GM11168 (cell line): Measurements from ENCODE around the gene ZNF716.
"Not testable (repeated sequence)": the region's sequence is repeated elsewhere in the genome, so short reads cannot be mapped to it uniquely, and the experiment has no call there.

Experiments used
- in situ Hi-C: fragments of 300-500 bp; cut with MboI; formaldehyde crosslinking; loops from one replicate; pipeline ENCODE4 v1.12.0; 2022; ENCODE audit warnings: low sequenced_read_pairs; ENCODE audit not compliant: unreplicated experiment

ZNF716 gene

GRCh38 chr7:57425969-57426628 is 23.9 kb upstream of the ZNF716 start:
- in situ Hi-C loops, result no loop called here

- in situ Hi-C loops, result no loop called here
Observed at GRCh38 chr7:57426629-57427003, 23.4 kb upstream of the ZNF716 start.

DNA sequence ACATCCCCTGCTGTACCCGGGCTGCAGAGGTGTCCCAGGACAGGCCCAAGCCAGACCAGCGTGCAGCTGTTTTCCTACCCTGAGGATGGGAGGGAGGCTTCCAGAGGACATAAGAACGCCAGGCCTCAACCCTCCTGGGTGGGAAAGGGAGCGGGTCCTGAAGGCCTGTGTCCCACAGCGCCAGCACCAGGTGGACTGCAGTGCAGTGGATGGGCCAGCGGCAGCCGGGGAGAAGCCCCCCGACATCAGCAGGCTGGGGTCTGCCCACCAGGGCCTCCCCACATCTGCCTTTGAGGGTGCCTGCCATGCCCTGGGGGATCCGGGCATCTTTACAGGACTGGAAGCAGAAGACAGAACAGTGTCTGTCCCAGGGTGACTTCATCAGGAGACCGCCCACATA is 22.8 kb upstream of the ZNF716 start:
- in situ Hi-C loops, result no loop called here

DNA sequence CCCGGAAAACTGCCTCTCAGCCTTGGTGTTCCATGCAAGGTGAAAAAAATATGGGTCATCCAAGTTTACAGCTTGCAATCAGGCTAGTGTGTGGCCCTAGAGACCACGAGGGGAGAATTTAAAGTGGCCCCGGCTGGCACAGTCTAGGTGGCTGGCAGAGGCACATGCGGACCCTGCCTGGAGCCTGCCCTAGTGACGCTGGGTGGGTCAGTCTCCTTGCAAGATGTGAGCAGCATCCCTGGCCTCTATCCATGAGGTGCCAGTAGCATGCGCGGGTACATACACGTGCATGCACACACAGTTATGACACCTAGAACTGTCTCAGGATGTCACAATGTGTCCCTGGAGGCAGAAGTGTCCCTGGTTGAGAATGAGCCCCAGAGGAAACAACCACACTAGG is 22.4 kb upstream of the ZNF716 start:
- in situ Hi-C loops, result no loop called here

DNA sequence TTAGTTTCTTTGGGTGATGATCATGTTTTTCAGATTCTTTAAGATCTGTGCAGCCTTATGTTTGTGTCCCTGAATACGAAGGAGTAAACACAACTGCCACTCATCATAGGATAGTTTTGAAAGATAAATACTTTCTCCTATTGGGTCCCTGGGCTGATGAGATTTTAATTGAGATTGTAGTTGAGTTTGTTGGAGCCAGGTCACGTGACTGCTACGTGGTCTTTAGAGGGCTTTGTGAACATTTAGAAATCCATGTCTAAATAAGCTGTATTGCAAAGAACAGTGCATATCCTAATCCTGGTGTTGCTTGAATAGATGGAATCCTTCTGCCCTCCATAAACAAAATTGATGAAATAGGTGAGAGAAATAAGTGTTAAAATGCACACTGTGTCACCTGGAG is 17.4 kb upstream of the ZNF716 start:
- in situ Hi-C loops, result no loop called here

- in situ Hi-C loops, result no loop called here
Observed at GRCh38 chr7:57437581-57437980, 12.4 kb upstream of the ZNF716 start.

DNA sequence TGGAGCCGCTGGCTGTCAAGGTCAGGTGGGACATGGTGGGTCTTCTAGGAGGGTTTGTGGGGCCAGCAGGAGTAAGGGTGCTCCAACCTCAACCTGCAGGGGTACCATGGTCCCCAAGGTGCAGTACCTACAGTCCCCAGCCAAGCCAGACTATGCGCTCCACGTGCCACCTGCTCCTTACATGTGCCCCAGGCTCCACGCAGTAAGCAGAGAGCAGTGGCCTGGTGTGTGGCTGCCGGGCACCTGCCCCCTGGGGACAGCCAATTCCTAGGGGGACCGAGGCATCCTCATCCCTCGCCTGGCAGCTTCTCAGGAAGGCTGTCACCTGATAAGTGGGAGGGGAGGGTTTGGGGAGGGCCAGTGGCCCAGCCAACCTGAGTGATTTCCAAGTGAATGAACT is 11.7 kb upstream of the ZNF716 start:
- in situ Hi-C loops, result no loop called here

GRCh38 chr7:57443567-57443966 is 6.4 kb upstream of the ZNF716 start:
- in situ Hi-C loops, result no loop called here

- in situ Hi-C loops, result not testable (repeated sequence)
Observed at GRCh38 chr7:57469186-57469828, 19.3 kb downstream of the ZNF716 start.

DNA sequence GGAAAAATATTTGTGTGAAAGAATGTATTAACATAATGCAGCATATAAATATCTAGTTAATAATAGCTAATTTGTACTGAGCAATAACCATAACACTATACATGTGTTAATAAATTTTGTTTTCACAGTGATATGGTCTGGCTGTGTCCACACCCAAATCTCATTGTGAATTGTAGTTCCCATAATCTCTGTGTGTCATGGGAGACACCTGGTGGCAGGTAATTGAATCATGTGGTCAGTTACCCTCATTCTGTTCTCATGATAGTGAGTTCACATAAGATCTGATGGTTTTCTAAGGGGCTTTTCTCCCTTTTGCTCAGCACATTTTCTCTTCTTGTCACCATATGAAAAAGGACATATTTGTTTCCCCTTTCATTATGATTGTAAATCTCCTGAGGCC is 30.3 kb downstream of the ZNF716 start:
- in situ Hi-C loops, result not testable (repeated sequence)

GRCh38 chr7:57485022-57485421 is 35.0 kb downstream of the ZNF716 start:
- in situ Hi-C loops, result not testable (repeated sequence)

DNA sequence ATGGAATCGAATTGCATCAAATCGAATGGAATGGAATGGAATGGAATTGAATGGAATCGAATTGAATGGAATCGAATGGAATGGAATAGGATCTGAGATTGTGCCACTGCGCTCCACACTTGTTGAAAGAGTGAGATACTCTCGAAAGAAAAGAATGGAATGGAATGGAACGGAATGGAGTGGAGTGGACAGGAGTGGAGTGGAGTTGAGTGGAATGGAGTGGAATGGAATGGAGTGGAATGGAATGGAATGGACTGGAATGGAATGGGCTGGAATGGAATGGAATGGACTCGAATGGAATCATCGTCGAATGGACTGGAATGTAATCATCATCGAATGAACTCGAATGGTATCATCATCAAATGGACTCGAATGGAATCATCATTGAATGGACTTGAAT is 38.0 kb downstream of the ZNF716 start:
- in situ Hi-C loops, result no loop called here

- in situ Hi-C loops, result not testable (repeated sequence)
Observed at GRCh38 chr7:57495111-57495510, 45.1 kb downstream of the ZNF716 start.

DNA sequence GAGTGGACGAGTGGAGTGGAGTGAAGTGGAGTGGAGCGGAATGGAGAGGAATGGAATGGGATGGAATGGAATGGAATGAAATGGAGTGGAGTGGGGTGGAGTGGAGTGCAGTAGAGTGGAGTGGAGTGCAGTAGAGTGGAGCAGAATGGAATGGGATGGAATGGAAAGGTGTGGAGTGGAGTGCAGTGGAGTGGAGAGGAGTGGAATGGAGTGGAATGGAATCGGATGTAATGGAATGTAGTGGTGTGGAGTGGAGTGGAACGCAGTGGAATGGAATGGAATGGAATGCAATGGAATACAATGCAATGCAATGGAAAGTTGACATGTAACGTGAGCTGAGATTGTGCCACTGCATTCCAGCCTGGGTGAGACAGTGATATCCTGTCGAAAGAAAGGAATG is 46.4 kb downstream of the ZNF716 start:
- in situ Hi-C loops, result no loop called here

DNA sequence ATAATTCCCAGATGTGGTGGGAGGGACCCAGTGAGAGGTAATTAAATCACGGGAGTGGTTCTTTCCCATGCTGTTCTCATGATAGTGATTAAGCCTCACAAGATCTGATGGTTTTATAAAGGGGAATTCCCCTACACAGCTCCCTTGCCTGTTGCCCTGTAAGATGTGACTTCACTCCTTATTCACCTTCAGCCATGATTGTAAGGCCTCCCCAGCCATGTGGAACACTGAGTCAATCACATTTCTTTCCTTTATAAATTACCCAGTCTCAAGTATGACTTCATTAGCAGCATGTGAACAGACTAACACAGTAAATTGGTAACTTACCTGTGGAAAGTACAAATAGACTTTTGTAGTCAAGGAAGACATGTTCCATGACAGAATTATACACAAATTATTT is 55.2 kb downstream of the ZNF716 start:
- in situ Hi-C loops, result no loop called here
